HG02870 (cell line): ENCODE results near the gene NR4A3.
"Not testable (repeated sequence)": the region's sequence is repeated elsewhere in the genome, so short reads cannot be mapped to it uniquely, and the experiment has no call there.

Experiments used
- ATAC-seq: cut with Tn5 transposase; IDR thresholded peaks from one replicate; pipeline ENCODE4 v1.9.1; 2021; ENCODE audit warnings: mild to moderate bottlenecking, moderate library complexity; ENCODE audit not compliant: unreplicated experiment

The NR4A3 gene

GRCh38 chr9:99832558-99832864 lies 10.8 kb downstream of the NR4A3 start:
- no peak for ATAC-seq

- no peak for ATAC-seq
Measured at GRCh38 chr9:99833735-99834134, 12.1 kb downstream of the NR4A3 start.

DNA sequence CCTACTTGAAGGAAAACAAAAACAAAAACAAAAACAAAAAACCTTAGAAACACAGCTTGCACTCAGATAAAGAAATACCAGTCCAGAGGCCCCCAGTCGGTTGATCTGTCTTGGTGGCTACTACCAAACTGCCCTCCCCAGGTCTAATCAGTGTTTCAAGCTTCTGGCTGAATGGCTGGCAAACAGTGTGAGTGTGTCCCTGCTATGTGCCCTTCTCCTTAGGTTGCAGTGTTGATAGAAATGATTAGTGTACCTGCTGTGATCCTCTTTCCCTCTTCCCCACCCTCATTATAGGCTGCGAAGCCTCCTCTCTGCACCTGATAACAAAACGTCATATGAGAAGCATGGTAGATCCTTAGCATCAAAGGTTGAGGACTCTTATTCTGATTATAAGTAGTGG lies 12.8 kb downstream of the NR4A3 start:
- no peak for ATAC-seq

GRCh38 chr9:99835142-99835541 lies 13.5 kb downstream of the NR4A3 start:
- ATAC-seq = no peak

- ATAC-seq = no peak
Measured at GRCh38 chr9:99835581-99835980, 13.9 kb downstream of the NR4A3 start.

GRCh38 chr9:99840072-99840471 lies 18.4 kb downstream of the NR4A3 start:
- no peak for ATAC-seq

DNA sequence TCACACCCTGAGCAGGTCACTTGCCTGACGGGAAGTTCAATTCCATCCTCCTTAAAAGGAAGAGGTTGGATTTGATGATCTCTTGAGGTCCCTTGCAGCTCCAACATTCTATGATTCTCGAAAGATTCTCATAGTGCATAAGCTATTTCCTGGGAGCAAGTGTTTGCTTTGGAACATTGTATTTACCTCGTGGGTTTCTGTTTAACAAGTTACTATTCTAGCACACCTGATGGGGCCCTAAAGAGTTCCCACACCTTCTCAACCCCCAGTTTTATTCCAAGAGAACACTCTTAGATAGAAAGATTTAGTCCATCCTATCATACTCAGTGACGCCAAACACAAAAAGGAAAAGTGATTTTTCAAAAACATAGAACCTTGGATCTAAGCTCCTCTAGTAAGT lies 23.4 kb downstream of the NR4A3 start:
- ATAC-seq = no peak

DNA sequence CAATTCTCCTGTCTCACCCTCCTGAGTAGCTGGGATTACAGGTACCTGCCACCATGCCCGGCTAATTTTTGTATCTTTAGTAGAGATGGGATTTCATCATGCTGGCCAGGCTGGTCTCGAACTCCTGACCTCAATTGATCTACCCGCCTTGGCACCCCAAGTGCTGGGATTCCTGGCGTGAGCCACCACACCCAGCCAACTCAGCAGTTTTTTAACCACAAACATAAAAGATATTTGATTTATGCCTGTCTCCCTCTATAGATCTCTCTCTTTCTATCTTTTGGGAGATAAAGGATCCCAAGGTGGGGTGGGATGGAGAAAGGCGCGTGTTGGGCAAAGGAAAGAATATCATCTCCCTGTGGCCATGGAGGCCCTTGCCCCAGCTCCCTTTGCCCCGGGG lies 26.8 kb downstream of the NR4A3 start:
- ATAC-seq = no peak

DNA sequence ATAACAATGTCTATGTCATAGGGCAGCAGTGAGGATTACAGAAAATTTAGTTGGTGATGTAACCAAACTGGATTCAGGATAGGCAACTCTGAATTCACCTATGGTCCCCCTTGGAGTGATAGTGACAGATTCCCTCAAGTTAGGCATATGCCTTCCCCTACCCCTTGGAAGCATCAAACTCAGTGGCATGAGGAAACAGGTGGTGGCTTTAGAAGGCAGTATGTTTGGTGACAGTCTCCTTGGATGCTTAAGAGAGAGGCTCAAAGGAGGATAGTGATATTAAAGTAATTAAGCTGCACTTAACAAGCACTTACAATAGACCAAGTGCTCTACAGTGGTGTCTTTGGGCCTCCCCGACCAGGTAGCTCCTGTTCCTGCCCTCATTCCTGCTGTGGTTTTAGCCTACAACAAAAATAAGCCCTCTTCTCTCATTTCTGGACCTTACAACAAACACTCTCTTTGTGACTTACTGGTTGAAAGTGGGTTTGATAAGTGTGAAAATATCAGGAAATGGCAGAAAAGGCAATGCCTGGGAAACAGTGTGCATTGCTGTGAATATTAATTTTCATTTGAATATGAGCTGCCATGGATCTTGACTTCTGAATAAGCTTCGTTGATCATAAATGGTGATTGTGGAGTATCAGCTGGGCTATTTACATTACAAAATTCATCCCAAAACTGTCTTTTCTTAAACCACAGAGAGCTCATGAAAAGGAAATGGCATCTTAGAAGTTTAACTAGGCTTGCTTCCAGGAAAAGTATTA lies 29.2 kb downstream of the NR4A3 start:
- ATAC-seq = peak; percentile 17

DNA sequence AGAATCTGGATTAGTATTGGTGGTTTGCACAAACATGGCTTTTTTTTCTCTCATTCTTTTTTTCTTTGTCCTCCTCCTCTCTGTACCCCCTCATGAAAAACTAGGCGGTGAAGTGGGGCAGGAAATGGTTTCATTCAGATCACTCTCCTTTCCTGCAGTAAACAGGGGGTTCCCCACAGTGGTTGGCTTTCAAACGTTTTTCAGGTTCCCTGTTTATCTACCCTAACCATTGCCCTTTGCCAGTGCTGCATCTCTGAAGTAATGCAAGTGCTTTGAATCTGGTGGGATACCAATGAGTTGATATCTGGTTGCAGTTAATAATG lies 29.8 kb downstream of the NR4A3 start:
- ATAC-seq = peak; percentile 89

- peak; percentile 63 for ATAC-seq
Measured at GRCh38 chr9:99852617-99853016, 30.9 kb downstream of the NR4A3 start.

- ATAC-seq = no peak
Measured at GRCh38 chr9:99855467-99856176, 33.9 kb downstream of the NR4A3 start.

- not testable (repeated sequence) for ATAC-seq
Measured at GRCh38 chr9:99857576-99857975, 35.9 kb downstream of the NR4A3 start.

DNA sequence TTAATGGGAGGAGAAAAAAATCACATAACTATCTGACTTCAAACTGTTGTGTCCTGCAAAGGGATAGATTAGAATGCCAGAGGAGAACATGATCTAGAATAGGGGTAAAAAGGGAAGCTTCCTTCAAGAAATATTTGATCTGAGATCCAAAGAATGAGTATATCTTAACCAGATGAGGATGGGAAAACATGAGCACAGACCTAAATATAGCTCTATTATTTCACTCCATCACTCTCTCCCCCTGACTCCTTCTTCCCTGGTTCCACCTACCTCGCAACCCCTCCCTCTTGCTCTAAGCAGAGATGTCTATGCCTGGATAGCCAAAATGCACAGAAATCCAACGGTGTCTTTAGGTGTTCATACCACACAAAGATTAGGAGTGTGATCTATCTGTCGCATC lies 36.4 kb downstream of the NR4A3 start:
- no peak for ATAC-seq

- ATAC-seq = no peak
Measured at GRCh38 chr9:99859243-99859980, 37.7 kb downstream of the NR4A3 start.

DNA sequence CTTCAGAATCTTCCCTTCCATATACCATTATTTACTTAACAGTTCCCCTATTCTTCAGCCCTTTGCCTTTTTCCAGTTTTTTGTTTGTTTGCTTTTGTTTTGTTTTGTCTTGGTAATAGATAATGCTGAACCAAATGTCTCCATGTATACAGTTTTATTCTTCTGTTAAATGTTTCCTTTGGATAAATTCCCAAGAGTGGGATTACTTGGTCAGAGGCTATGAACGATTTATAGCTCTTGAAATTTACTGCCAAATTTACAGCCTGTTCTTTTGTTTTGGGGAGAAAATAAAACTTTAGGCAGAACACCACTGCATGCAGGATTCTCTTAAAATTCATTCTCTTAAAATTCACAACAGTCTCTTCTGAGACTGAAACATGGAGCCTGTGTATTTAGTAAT lies 38.6 kb downstream of the NR4A3 start:
- no peak for ATAC-seq

- ATAC-seq = no peak
Measured at GRCh38 chr9:99863955-99864354, 42.3 kb downstream of the NR4A3 start.

DNA sequence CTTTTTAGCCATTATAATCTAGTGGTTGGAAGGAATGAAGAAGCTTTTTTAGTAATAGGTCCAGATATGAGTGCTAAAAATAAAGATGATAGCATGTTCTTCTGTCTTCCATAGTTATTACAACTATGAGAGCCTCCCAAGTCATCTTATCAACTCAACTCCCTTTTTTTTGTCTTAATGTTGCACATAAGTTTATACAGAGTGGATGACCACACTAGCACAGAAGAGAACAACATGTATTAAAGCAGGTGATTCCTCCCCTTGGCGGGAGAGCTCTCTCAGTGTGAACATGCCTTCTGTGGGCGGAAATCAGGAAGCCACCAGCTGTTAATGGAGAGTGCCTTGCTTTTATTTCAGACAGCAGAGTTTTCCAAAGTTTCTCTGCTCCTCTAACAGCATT lies 44.7 kb downstream of the NR4A3 start:
- no peak for ATAC-seq

GRCh38 chr9:99867536-99867935 lies 45.9 kb downstream of the NR4A3 start:
- ATAC-seq = no peak

- peak; percentile 80 for ATAC-seq
Measured at GRCh38 chr9:99867968-99868367, 46.3 kb downstream of the NR4A3 start.

DNA sequence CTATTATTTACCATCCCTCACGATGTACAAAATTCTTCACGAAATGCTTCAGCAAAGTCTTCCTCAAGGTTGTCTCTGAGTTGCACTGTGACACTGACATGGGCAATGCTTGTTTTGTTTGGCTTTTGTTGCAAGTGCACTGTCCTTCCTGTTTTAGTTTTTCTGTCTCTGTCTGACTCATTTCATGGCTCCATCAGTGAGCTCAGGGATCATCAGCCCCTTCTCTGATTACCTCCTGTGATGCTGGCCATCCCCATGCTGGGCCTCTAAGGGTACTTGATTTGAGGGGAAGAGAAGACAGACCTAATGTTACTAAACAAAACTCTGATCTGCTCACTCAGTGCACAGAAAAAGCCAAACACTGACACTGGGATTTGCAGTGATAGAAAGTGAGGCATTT lies 47.2 kb downstream of the NR4A3 start:
- peak; percentile 78 for ATAC-seq

- ATAC-seq = no peak
Measured at GRCh38 chr9:99870126-99870525, 48.4 kb downstream of the NR4A3 start.
